Loucy (cell line): ENCODE measurements around the gene MRTFA.

Source experiments
- H2AFZ ChIP-seq: fragments of 200-600 bp; sonication (generic); 2 replicates; pipeline ENCODE4 v1.6.0; 2016; ENCODE audit warnings: antibody characterized with exemption, mild to moderate bottlenecking, low read length, moderate library complexity
- H3F3A ChIP-seq: fragments of 200-600 bp; 2 replicates; pipeline ENCODE4 v1.6.0; 2016; ENCODE audit warnings: antibody characterized with exemption, low read depth, mild to moderate bottlenecking
- H3K27me3 ChIP-seq: fragments of 200-600 bp; sonication (generic); 2 replicates; pipeline ENCODE4 v1.6.1; 2014; ENCODE audit warnings: low read length, mild to moderate bottlenecking; ENCODE audit not compliant: insufficient read depth, poor library complexity, severe bottlenecking
- H3K36me3 ChIP-seq: fragments of 200-600 bp; sonication (generic); 2 replicates; pipeline ENCODE4 v1.6.1; 2016; ENCODE audit warnings: low read length; ENCODE audit not compliant: insufficient read depth
- H3K4me1 ChIP-seq: fragments of 200-600 bp; sonication (generic); 2 replicates; pipeline ENCODE4 v1.5.1; 2014; ENCODE audit warnings: low read length, mild to moderate bottlenecking; ENCODE audit not compliant: insufficient read depth, poor library complexity, severe bottlenecking
- H3K4me2 ChIP-seq: fragments of 200-600 bp; sonication (generic); 2 replicates; pipeline ENCODE4 v1.6.0; 2014; ENCODE audit warnings: antibody characterized with exemption, low read length, low read depth, mild to moderate bottlenecking; ENCODE audit not compliant: poor library complexity, severe bottlenecking
- H3K4me3 ChIP-seq: fragments of 200-600 bp; sonication (generic); 2 replicates; pipeline ENCODE4 v1.5.1; 2014; ENCODE audit warnings: low read length, mild to moderate bottlenecking, mixed read lengths; ENCODE audit not compliant: poor library complexity, severe bottlenecking
- H3K79me2 ChIP-seq: fragments of 200-600 bp; sonication (generic); 2 replicates; pipeline ENCODE4 v1.6.1; 2014; ENCODE audit warnings: low read length; ENCODE audit not compliant: insufficient read depth
- H3K9ac ChIP-seq: fragments of 200-600 bp; sonication (generic); 2 replicates; pipeline ENCODE4 v1.6.0; 2014; ENCODE audit warnings: mild to moderate bottlenecking, low read depth, low read length, moderate library complexity; ENCODE audit not compliant: poor library complexity, severe bottlenecking
- H3K9me2 ChIP-seq: fragments of 200-600 bp; sonication (generic); replicated peaks from 2 replicates; pipeline ENCODE4 v1.6.1; 2016; ENCODE audit warnings: low read depth, low read length, mixed read lengths
- H3K9me3 ChIP-seq: fragments of 200-600 bp; sonication (generic); 2 replicates; pipeline ENCODE4 v1.6.1; 2014; ENCODE audit warnings: mild to moderate bottlenecking, antibody characterized with exemption, low read length, low read depth; ENCODE audit not compliant: insufficient read depth
- H4K20me1 ChIP-seq: fragments of 200-600 bp; sonication (generic); 2 replicates; pipeline ENCODE4 v1.6.0; 2014; ENCODE audit warnings: antibody characterized with exemption, low read length, mild to moderate bottlenecking; ENCODE audit not compliant: insufficient read depth, poor library complexity, severe bottlenecking
- EZH2phosphoT487 ChIP-seq: fragments of 200-600 bp; IDR thresholded peaks from 2 replicates; pipeline ENCODE4 v1.6.1; 2018; ENCODE audit warnings: antibody characterized with exemption, mild to moderate bottlenecking, moderate library complexity, borderline replicate concordance
- TF ChIP-seq, protein P1 (sequence below): fragments of 200-600 bp; sonication (generic); conservative IDR thresholded peaks from 2 replicates; pipeline ENCODE4 v1.5.1; 2014; ENCODE audit warnings: mild to moderate bottlenecking, antibody characterized with exemption, low read length

Gene MRTFA

GRCh38 chr22:40674274-40674673 lies 37.8 kb upstream of the MRTFA start:
- H3K4me3 ChIP-seq = no peak overlapping the region
- no peak overlapping the region for H3K4me2 ChIP-seq
- no peaks in the 10 kb centered on the region for H3K9me3 ChIP-seq
- no peaks in the 10 kb centered on the region for H3K79me2 ChIP-seq
- no peak overlapping the region for H3K9ac ChIP-seq
- H3K36me3 ChIP-seq = no peaks in the 10 kb centered on the region
- no peaks in the 10 kb centered on the region for H3K9me2 ChIP-seq
- H2AFZ ChIP-seq = no peak overlapping the region
- H3K27me3 ChIP-seq = no peaks in the 10 kb centered on the region
- no peaks in the 10 kb centered on the region for H3F3A ChIP-seq
- H4K20me1 ChIP-seq = no peaks in the 10 kb centered on the region
- peaks cover 3% of the 10 kb centered on the region for H3K4me1 ChIP-seq
- TF ChIP-seq, protein P1, sequence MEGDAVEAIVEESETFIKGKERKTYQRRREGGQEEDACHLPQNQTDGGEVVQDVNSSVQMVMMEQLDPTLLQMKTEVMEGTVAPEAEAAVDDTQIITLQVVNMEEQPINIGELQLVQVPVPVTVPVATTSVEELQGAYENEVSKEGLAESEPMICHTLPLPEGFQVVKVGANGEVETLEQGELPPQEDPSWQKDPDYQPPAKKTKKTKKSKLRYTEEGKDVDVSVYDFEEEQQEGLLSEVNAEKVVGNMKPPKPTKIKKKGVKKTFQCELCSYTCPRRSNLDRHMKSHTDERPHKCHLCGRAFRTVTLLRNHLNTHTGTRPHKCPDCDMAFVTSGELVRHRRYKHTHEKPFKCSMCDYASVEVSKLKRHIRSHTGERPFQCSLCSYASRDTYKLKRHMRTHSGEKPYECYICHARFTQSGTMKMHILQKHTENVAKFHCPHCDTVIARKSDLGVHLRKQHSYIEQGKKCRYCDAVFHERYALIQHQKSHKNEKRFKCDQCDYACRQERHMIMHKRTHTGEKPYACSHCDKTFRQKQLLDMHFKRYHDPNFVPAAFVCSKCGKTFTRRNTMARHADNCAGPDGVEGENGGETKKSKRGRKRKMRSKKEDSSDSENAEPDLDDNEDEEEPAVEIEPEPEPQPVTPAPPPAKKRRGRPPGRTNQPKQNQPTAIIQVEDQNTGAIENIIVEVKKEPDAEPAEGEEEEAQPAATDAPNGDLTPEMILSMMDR = no peak
- TF ChIP-seq EZH2phosphoT487 = no peak

GRCh38 chr22:40673017-40673416 lies 36.5 kb upstream of the MRTFA start:
- no peak overlapping the region for H3K9ac ChIP-seq
- no peaks in the 10 kb centered on the region for H3K79me2 ChIP-seq
- no peaks in the 10 kb centered on the region for H4K20me1 ChIP-seq
- H3K4me1 ChIP-seq = peaks cover 10% of the 10 kb centered on the region
- no peak overlapping the region for H2AFZ ChIP-seq
- TF ChIP-seq EZH2phosphoT487 = no peak
- TF ChIP-seq, protein P1 = no peak
- no peak overlapping the region for H3K4me3 ChIP-seq
- H3K9me2 ChIP-seq = no peaks in the 10 kb centered on the region
- H3K4me2 ChIP-seq = no peak overlapping the region
- no peaks in the 10 kb centered on the region for H3K27me3 ChIP-seq
- H3F3A ChIP-seq = no peaks in the 10 kb centered on the region
- no peaks in the 10 kb centered on the region for H3K36me3 ChIP-seq
- no peaks in the 10 kb centered on the region for H3K9me3 ChIP-seq

GRCh38 chr22:40671796-40672360 lies 35.4 kb upstream of the MRTFA start:
- Histone ChIP-seq H3K9me3 (no peaks in the 10 kb centered on the region), H3K27me3 (no peaks in the 10 kb centered on the region), H3K4me1 (peaks cover 10% of the 10 kb centered on the region), H3F3A (no peaks in the 10 kb centered on the region), H2AFZ (no peak overlapping the region), H3K79me2 (no peaks in the 10 kb centered on the region), H3K4me3 (no peak overlapping the region), H3K36me3 (no peaks in the 10 kb centered on the region), H4K20me1 (no peaks in the 10 kb centered on the region), H3K9ac (no peak overlapping the region), H3K4me2 (no peak overlapping the region), H3K9me2 (no peaks in the 10 kb centered on the region)
- TF ChIP-seq EZH2phosphoT487 = no peak
- TF ChIP-seq, protein P1 = no peak
